Transverse colon (tissue), 4 donors: ENCODE data around the gene FOXJ3.

Source experiments
- CTCF ChIP-seq, 5 experiments: fragments of 200-600 bp in 3 of 5; fragments of 450-650 bp in 2 of 5; sonication (generic) in 3 of 5; IDR thresholded peaks; 1 replicate in 2 of 5; 2 replicates in 3 of 5; pipeline ENCODE4 v1.5.1; 2016 to 2017; ENCODE audit warnings: antibody characterized with exemption in 5 of 5, inconsistent platforms in 3 of 5, mild to moderate bottlenecking in 2 of 5, moderate library complexity in 1 of 5
- POLR2A ChIP-seq: fragments of 450-650 bp; IDR thresholded peaks from one replicate; pipeline ENCODE4 v1.6.1; 2016; ENCODE audit warnings: antibody characterized with exemption, mild to moderate bottlenecking, moderate library complexity
- POLR2AphosphoS5 ChIP-seq, 3 donors: sonication (generic); formaldehyde crosslinking; IDR thresholded peaks; one replicate each; pipeline ENCODE4 v1.6.1; 2016; ENCODE audit warnings: antibody characterized with exemption in 3 of 3

- TF ChIP-seq CTCF (IDR thresholded peaks at IDR 0.05) (no peak), POLR2A (no peak), POLR2AphosphoS5 (IDR thresholded peaks at IDR 0.05) (no peak)
Measured at GRCh38 chr1:42144711-42145388, 190.2 kb downstream of the FOXJ3 start.
